Stimulated activated CD8-positive, alpha-beta memory T cell treated with anti-CD3 and anti-CD28 coated beads, Interleukin-15, amount 100 ng/mL, for 24 hours (primary cell): ENCODE measurements around the gene CAB39L.

Experiments used
- DNase-seq: peaks from one replicate; pipeline ENCODE4 v3.0.0-alpha.2; 2020; ENCODE audit warnings: low read depth

The CAB39L gene

GRCh38 chr13:49400755-49401659, 42.9 kb downstream of the CAB39L start:
- no peak for DNase-seq

DNA sequence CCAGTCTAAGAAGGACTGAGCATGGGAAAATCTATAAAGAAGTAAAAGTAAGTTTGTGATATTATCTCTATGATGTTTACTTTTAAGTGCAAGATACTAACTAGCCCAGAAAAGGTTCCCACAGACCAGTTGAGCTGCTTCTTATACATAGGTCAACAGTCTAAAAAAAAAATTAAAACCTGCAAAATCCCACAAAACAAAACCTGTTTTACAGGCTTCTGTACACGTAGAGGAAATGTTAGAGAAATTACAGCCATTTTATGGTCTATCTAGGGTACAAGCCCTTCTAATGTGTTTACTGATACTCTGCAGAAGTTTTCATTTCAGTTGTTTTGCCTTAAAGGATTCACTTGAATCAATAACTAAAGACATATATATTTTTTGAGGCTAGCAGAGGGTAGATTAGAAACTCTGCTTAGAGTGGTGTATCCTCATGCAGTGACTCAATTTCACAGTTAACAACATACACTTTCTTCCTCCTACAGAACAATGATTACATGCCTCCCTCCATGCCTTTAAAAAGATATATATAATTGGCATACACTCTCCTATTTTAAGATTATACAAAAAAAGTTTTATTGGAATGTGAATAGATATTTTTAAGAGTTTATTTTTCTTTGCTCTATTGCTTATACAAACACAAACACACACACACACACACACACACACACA, 43.9 kb downstream of the CAB39L start:
- no peak for DNase-seq

GRCh38 chr13:49395878-49396380, 47.9 kb downstream of the CAB39L start:
- DNase-seq: no peak

- no peak for DNase-seq
Measured at GRCh38 chr13:49395451-49395865, 48.4 kb downstream of the CAB39L start.

GRCh38 chr13:49388091-49388635, 55.7 kb downstream of the CAB39L start:
- DNase-seq: no peak

DNA sequence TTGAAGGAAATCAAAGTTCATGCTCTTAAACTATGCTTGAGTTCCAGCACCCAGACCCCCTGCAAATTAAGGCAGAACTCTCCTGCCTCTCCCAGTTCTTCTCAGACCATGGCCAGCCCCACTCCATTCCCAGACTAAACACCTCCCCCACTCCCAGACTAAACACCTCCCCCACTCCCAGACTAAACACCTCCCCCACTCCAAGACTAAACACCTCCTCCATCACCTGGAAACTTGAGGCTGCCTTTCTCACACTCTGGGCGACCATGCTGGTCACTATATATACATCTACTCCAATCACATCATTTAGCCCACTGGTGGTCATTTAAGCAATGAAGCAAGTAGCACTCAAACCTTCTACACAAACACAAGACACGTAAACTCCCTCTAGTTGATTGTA, 57.2 kb downstream of the CAB39L start:
- DNase-seq: no peak

DNA sequence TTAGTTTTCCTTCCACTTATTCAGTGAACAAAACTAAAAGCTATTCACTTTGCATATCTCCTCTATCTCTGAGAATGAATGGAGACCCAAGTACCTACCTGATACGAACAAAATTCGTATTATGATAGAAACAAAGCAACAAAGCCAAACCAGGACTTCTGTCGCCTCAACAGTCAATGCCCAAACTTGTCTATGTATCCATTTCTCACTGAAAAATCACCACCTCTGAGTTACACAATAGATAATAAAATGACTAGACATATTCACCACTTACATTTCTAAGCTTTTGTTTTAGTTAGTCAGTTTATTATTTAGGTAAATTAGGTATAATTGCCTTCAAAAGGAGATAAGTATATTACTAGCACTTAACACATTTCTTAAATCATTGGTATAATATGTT, 67.7 kb downstream of the CAB39L start:
- DNase-seq: no peak

- DNase-seq: no peak
Measured at GRCh38 chr13:49374585-49375290, 69.1 kb downstream of the CAB39L start.

- no peak for DNase-seq
Measured at GRCh38 chr13:49373716-49374115, 70.1 kb downstream of the CAB39L start.

GRCh38 chr13:49371943-49372613, 71.8 kb downstream of the CAB39L start:
- DNase-seq: no peak

DNA sequence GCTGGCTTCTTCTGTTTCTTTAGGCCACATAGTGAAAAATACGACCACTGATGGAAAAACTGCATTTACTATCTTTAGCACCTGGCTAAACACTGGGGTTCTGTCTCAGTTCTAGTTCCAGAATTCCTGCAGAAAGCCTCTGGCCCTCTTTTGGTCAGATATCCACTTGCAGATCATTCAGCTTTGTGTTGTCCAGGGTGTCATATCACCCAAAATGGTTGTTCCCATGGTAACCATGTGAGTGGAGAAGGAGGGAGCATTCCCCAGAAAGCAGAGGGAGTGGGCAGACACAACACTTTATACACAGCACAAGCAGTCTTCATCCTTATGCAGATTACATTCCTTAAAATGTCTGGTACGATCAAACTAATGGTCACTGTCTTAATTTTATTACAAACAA, 73.5 kb downstream of the CAB39L start:
- DNase-seq: no peak

DNA sequence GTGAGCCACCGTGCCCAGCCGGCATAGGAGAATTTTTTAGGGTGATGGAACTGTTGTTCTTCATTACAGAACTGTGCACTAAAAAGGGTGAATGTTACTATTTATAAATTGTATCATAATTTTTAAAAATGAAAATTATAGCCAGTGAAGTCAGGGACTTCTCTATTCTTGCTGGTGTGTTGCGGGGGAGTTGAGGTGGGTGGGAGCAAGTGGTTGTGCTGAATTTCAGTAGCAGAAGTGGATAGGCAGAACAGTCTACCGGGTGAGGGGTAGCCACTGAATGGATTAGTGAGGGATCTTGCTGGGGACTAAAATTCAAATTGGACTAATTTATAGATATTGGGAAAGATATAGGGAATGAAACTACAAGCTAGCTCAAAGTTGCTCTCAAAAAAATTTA, 74.0 kb downstream of the CAB39L start:
- no peak for DNase-seq

- no peak for DNase-seq
Measured at GRCh38 chr13:49368688-49369087, 75.2 kb downstream of the CAB39L start.

DNA sequence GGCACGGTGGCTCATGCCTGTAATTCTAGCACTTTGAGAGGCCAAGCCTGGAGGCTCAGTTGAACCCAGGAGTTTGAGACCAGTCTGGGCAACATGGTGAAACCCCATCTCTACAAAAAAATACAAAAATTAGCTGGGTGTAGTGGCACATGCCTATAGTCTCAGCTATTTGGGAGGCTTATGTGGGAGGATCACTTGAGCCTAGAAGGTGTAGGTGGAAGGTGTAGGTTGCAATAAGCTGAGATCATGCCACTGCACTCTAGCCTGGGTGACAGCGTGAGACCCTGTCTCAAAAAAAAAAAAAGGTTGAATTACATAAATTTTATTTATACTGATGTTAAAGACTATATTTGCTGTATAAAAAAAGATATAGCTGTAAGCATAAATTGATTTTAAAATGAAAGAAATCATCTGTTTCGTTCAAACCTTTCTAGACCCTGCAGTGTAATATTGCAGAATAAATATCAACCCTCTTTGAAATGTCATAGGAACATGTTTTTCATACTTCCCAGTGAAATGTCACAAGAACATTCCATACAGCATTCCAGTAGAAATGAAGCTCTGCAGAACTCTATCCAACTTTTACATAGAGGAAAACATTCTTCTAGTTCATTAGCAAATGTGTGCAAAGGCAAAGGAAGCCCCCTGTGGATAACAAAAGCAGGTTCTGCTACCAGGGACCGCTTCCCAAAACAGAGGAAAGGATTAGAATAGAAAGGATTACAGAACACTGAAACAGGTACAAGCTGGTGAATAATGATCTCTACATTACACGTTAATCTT, 76.0 kb downstream of the CAB39L start:
- no peak for DNase-seq

GRCh38 chr13:49366841-49367240, 77.0 kb downstream of the CAB39L start:
- no peak for DNase-seq

DNA sequence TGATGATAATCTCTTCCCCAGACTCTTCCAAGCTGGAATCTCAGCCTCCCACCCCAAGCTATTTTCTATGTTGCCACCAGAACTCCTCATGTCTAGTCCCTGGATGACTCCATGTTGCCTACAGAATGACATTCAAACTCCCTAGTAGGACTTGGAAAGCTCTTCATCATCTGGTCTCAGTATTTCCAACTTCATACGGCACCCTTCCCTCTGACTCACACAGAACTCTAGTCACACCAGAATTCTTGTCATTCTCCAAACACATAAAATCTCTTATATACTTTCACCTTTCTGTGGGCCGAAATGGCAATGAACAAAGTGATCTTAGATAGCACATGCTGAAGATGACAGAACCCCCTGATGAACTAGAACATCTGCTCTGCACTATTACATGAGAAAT, 86.2 kb downstream of the CAB39L start:
- no peak for DNase-seq

GRCh38 chr13:49356223-49356622, 87.6 kb downstream of the CAB39L start:
- no peak for DNase-seq

DNA sequence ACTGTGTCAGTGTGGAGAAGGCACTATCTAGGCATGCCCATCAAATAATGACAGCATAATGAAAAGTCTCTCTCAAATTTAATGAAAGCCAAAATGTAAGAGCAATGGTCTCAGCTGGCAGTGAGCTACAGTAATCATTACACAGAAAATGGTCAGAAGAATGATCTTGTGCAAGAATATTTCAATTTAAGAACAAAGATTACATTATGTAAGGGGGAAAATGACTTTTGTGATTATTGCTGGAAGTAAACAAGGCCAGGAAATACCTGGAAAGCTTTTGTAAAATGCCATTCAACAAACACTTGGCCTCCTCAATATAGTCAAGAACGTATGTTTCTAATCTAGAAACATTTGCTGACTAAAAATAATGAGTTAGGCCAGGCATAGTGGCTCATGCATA, 89.1 kb downstream of the CAB39L start:
- DNase-seq: no peak

- DNase-seq: no peak
Measured at GRCh38 chr13:49353908-49354307, 90.0 kb downstream of the CAB39L start.

- no peak for DNase-seq
Measured at GRCh38 chr13:49351871-49352270, 92.0 kb downstream of the CAB39L start.

GRCh38 chr13:49348751-49349150, 95.1 kb downstream of the CAB39L start:
- no peak for DNase-seq
